GM18498 (cell line): ENCODE data around the gene IFT74.
A peak's percentile ranks its signal among the peaks of the same experiment; 100 is the strongest.

Experiments
- ATAC-seq: cut with Tn5 transposase; IDR thresholded peaks from one replicate; pipeline ENCODE4 v1.9.1; 2021; ENCODE audit warnings: mild to moderate bottlenecking, moderate library complexity; ENCODE audit not compliant: unreplicated experiment

The IFT74 gene

DNA sequence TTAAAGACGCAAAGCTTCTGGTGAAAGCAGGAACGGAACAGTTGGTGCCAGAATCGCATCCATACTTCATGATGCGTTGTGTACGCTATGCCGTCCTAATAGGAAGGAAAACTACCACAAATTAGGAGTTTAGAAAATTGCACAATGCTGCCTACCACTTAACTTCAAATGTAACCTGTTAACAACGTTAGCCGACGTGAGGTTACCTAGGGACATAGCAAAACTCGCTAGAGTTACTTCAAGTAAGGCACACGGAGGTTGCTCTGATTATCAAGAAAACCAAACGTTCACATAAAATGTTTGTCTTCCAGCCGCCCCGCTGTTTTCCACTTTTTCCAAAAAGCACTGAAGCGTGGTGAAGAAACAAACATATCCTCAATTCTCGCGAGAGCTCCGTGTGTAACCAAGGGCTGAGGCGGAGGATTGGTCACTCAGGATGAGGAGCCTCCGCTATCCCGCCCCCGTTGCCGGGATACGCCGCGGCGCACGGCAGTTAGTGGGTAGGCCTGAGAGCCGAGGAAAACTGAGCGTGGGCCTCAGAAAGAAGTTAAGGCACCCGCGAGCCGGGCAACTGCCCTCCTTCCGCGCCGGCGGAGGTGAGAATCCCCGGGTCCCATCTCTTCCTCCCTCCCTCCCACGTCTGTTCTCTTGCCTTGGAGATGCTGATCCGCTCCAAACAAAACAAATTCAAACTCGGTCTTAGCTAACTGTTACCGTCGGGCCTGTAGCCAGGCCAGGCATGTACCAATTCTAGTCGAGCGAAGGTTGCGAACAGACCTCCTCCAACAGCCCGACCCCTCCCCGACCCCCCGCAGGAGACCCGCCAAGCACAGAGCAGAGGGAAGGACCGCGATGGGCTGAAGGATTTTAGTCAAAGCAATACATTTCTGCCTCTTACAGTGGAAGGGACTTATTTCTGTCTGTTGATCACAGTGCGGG, at the start of gene IFT74:
Gene IFT74 (plus strand): TSS at position 492 of the 939 bp plus-strand sequence. CDS start 5,556 bp downstream, outside the sequence.
- ATAC-seq, result peak; percentile 100

DNA sequence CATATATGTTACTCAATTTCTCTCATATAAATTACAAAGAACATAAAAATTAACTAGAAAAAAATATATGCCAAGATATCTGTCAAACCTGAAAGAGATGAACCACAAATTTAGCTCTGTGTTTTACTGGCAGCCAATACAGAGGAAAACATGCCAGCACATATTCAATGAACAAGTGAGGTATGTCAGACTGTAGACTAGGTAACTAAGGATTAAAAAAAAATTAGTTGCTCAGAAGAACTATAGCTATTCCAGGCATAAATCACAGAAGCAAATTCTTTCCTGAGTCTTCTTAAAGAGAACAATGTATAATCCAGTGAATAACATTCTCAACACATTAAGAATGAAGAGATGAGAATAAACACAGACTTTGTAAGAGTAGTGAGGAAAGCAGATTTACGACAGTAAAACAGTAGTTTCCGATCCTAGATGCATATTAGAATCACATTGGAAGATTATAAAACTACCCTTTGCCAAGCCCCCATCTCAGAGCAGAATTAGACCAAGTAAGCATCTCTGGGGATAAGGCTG, 43.0 kb upstream of the IFT74 start:
- ATAC-seq, result no peak

DNA sequence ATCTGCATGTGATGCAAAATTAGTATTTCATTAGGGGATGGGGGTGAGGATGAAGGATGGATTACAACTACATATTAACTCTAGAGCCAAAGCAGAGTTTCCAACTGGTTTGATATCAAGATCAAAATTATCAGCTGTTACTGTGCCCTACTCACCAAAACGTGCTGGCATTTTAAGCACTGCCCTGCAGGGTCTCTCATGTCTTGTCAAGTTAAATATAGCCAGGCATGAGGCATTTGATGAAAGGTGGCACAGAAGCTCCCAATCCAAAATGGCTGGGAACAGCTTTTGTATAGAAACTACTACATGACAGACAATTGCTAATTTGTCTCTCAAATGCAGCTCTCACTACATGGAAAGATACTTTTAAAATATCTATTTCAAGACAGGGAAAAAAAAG, 36.5 kb upstream of the IFT74 start:
- ATAC-seq, result no peak

- ATAC-seq, result no peak
These were observed 30.6 kb upstream of the IFT74 start for GRCh38 chr9:26925609-26926008.

- no peak for ATAC-seq
These were observed 27.2 kb upstream of the IFT74 start for GRCh38 chr9:26928902-26929495.

GRCh38 chr9:26935847-26936246, 20.4 kb upstream of the IFT74 start:
- ATAC-seq, result no peak

DNA sequence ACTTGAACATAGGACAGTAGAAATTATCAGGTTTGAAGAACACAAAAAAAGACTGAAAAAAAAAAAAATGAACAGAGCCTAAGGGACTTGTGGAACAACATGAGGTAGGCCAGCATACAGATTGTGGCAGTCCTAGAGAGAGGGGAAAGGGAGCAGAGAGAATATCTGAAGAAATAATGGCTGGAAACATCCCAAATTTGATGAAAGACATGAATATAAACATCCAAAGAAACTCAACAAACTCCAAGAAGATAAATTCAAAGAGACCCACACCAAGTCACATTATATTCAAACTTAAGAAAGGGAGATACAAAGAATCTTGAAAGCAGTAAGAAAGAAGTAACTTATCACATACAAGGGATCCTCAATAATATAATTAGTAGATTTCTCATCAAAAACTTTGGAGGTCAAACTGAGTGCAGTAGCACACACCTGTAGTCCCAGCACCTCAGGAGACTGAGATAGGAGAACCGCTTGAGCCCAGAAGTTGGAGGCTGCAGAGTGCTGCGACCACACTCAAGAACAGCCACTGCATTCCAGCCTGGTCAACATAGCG, 18.3 kb upstream of the IFT74 start:
- ATAC-seq, result no peak

GRCh38 chr9:26939955-26940711, 16.1 kb upstream of the IFT74 start:
- ATAC-seq, result no peak

DNA sequence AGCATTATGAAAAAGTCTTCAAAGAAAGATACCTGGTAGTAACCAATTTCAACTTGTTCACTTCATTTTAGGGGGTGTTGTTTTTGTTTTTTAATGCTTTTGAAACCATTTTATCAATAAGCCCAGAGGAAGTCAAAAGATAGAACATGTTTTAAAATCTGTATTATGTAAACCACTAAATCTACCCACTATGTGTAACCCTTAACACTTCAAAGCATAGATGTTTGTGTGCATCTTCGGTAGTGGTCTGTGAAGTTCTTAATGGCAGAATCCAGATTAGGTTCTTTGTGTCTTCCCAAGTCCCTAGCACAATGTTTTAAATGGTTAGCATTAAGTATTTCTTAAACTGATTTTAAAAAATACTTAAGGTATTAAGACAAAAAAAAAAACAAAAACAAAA, 15.4 kb upstream of the IFT74 start:
- ATAC-seq, result no peak

GRCh38 chr9:26945591-26945990, 10.6 kb upstream of the IFT74 start:
- ATAC-seq, result no peak

GRCh38 chr9:26946753-26947727, 9.2 kb upstream of the IFT74 start, which contains the start of gene PLAA:
Gene PLAA (minus strand): TSS chr9:26947242. CDS start chr9:26947045, 197 bp downstream.
- peak; percentile 99 for ATAC-seq

GRCh38 chr9:26947736-26948135, 8.5 kb upstream of the IFT74 start:
- no peak for ATAC-seq

DNA sequence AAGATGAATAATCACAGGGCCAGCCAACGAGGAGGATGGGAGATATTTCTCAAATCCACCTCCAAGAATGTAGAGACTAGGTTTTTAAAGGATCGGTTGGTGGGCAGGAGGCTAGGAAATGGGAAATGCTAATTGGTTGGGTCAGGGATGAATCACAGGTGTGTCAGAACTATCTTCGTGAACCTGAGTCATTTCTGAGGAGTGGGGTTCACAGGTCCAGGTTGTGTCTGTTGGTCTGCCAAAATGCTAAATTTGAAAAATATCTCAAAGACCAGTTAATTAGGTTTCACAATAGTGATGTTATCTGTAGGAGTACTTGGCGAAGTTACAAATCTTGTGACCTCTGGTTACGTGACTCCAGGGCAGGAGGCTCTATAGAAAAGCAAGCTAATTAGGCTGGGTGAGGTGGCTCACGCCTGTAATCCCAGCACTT, 6.6 kb upstream of the IFT74 start:
- no peak for ATAC-seq

DNA sequence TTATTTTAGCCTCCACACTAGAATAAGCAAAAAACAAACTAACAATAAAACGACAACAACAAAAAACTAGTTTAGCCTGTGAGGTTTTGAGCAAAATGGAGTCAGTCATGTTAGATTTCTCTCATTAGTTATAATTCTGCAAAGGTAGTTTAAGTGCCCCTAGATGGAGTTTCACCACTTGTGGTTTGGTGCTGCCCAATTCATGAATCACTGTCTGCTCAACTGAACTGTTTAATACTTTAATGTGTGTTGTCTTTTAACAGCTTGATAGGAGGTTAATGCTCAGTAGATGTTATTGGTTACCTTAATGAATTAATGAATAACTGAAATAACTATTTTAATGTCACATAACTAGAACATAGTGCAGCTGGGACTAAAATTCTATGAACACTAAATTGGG, 5.7 kb upstream of the IFT74 start:
- no peak for ATAC-seq

DNA sequence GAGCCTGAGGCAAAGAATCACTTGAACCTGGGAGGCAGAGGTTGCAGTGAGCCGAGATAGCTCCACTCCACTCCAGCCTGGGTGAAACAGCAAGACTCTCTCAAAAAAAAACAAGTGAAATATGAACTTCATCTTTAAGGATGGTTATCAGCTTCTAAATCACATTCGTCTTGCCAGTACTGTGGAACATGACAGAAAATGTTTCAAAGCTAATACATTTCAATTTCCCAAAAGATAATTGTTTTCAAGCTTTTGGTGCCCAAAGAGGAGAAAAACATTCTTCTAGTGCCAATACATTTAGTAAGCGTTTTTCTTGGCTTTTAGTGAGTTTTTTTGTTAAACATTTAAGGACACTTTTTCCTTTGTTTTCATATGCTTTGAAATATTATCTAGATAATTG, 4.4 kb upstream of the IFT74 start:
- no peak for ATAC-seq

- ATAC-seq, result no peak
These were observed 2.1 kb upstream of the IFT74 start for GRCh38 chr9:26954050-26954508.

- no peak for ATAC-seq
These were observed 849 bp upstream of the IFT74 start for GRCh38 chr9:26955222-26955903.

DNA sequence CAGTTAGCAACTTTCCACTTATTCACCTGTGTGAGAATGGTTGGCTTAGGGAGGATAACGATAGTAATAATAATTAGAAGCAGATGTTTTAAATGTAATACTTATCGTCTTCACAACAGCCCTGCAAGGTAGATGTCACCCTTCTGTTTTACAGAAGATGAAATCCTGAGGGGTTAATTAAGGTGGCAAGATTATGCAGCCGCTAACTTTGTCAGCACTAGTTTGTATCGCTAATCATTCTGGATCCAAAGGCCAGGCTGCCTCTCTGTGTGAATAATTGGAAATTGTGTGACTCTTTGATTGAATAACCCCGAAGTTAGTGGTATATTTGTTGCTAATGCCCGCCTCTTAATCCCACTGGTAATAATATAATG, 635 bp downstream of the IFT74 start:
- no peak for ATAC-seq

DNA sequence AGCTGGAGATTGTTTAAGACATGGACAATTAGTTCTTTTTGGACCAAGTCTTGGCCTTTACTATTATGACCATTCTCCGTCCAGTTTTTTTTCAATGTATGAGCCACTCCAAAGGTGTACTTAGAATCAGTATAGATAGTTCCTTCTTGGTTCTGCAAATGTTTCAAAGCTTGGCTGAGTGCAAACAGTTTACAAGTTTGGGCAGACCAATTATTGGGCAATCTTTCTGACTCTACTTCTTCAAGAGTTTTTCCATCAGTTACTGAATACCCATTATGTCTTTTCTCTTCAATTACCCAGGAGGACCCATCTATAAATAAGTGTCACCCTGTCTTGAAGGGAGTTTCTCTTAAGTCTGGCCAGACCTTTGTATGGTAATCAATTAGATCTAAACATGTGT, 15.5 kb downstream of the IFT74 start:
- no peak for ATAC-seq
